HG02852 (cell line): ENCODE data around the gene CAPN1.
"Not testable (repeated sequence)": the region's sequence is repeated elsewhere in the genome, so short reads cannot be mapped to it uniquely, and the experiment has no call there.

Source experiments
- ATAC-seq: cut with Tn5 transposase; IDR thresholded peaks from one replicate; pipeline ENCODE4 v1.9.1; 2021; ENCODE audit warnings: mild to moderate bottlenecking, moderate library complexity; ENCODE audit not compliant: unreplicated experiment

Gene CAPN1

GRCh38 chr11:65159012-65159411, 22.7 kb upstream of the CAPN1 start:
- ATAC-seq, result no peak

GRCh38 chr11:65160643-65161042, 21.1 kb upstream of the CAPN1 start:
- no peak for ATAC-seq

DNA sequence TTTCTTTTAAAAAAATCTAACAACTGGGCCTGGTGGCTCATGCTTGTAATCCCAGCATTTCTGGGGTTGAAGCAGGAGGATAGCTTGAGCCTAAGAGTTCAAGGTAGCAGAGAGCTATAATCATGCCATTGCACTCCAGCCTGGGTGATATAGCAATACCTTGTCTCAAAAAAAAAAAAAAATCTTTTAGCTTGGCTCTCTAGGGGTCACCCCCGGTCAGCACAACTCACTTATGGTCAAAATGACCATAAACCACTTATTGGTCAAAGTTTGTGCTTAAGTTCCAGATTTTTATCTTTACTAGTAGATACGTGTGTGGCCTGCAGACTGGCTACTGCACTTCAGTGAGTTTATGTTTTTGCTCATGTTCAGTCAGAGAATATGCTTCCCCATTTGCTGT, 18.0 kb upstream of the CAPN1 start:
- no peak for ATAC-seq

DNA sequence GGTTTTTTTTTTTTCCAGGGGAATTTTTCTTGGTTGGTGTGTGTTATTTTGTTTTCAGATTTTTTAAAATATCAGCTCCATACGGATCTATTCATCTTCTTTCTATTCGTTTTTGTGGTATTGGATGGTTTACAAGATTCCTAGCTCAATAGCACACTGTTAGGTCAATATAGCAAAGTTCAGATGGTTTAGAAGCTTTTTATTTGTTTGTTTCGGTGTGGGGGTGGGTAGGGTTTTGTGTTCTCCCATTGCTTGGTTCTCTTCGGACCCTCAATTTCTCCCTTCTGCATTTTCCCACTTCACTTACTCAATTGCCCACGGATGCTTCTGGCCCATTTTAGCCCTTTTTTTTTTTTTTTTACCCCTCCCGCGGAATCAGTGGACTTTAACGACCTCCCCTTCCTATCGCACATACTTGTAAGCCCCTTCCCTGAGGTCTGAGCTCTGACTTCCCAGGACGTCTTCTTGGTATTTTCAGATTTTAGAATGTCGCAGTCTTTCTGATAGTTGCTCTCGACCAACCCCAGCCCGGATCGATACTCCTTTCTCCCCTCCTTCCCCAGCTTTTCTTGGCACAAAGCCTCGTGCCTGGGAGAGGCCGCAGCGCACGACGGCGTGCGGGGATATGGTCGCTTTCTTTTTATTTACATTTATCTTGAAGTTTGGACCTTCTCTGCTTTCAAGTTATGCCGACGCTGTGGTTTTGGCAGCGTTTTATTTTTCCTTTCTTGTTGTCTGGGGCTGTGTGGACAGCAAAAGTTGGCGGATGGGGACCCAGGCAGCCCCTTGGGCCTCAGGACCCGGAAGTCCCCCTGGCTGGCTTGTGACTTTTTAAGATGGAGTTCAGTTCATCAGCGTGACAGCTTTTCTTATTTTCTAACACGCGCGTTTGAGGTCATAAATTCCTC, 16.1 kb upstream of the CAPN1 start:
- ATAC-seq, result no peak

GRCh38 chr11:65166893-65167292, 14.8 kb upstream of the CAPN1 start:
- no peak for ATAC-seq

DNA sequence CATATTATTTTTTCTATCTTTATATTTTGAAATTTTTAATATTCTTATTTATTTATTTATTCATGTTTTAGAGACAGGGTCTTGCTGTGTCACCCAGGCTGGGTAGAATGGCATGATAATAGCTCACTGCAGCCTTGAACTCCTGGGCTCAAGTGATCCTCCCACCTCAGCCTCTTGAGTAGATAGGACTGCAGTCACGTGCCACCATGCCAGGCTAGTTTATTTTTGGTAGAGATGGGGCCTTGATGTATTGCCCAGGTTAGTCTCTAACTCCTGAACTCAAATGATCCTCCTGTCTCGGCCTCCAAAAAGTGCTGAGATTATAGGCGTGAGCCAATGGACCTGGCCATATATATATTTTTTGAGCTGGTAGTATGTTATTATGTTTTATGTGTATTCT, 14.1 kb upstream of the CAPN1 start:
- ATAC-seq, result no peak

DNA sequence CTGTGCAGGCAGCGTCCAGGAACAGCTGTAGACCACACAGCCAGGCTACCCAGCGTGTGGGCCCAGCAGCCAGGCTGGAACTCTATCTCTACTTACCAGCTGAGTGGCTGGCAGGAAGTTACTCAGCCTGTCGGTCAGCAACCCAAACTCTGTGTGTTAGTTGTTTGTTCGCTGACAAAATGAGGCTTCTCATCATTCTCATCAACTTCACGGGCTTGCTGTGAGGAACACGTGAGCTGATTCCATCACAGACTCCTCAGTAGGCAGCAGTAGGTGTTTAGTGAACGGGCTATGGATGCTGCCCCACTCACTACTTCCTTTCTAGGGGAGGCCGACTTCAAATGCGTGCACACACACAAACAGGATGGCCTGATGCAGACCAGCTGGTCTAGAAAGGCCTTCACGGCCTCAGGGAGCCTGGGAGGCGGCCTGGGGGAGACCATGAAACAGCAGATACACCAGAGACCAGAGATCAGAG, 12.5 kb upstream of the CAPN1 start:
- no peak for ATAC-seq

DNA sequence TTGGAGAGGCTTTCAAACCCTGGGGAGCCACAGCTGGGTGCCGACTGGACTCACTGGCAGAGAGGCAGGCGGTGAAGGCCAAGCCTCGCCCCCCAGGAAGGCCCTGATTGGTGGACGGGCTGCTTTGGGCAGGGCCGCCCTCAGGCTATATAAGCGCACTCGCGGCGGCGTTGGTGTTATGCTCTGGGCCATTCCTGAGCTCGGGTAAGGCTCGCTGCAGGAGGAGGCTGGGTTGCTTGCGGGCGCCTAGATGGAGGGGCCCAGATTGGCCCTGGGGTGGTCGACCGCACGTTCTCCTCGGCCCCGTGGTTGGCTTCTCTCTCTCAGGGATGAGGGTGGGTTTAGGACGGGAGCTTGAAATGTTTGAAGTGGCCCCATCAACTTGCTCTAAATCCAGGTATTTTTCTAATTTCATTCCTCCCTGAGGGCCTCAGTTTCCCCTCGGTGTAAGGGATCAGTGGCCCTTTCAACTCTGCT, 11.6 kb upstream of the CAPN1 start, which contains the start of gene SPDYC:
SPDYC (plus strand) TSS at position 176 of the 477 bp plus-strand sequence. CDS start 1,125 bp downstream, outside the sequence.
- ATAC-seq, result no peak

DNA sequence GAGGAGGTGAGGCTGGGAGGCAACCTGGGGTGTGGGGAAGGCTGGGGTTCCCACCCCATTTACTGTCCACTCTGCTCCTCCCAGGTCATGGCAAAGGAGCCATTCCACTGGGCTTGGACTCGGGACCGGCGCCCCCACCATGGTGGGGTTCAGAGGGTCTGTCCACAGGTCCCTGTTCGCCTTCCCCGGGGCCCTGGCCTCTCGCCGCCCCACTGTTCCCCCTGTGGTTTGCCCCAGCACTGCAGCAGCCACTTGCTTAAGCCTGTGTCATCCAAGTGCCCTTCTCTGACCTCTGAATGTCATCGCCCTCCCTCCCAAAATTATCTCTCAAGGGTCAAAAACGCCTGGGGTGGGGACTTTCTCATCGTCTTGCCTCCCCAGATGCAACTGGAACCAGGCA, 9.1 kb upstream of the CAPN1 start:
- no peak for ATAC-seq

GRCh38 chr11:65174571-65175010, 7.1 kb upstream of the CAPN1 start:
- ATAC-seq, result not testable (repeated sequence)

DNA sequence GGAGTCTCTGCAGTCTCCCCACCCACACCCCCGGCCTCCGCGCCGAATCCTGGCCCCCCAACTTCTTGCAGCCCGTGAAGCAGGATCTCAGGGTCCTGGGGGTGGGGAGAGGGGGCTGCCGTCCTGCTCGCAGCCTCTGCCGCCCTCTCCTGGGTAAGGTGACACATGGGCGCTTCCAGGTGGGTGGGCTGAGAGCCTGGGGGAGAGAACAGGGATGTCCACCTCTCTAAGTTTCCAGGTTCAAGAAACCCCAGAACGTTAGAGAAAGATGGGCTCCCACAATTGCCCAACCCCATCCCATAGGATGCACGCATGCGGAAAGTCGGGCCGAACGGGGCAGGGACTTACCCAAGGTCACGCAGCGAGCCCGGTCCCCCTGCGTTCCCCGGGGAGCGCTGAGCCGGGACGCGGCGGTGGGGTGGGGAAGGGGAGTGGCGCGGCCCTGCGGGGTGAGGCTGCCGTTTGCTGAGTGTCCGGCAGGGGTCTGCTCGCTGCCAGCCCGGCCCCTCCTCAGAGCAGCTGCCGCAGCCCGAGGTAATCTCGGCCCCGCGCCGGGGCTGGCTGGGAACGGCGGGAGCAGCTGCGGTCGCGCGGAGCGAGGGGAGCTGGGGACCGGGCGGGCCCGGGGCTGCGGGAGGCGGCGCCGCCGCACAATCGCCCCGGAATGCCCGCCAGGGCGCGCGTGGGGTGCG, 705 bp upstream of the CAPN1 start:
- ATAC-seq, result peak; percentile 66

DNA sequence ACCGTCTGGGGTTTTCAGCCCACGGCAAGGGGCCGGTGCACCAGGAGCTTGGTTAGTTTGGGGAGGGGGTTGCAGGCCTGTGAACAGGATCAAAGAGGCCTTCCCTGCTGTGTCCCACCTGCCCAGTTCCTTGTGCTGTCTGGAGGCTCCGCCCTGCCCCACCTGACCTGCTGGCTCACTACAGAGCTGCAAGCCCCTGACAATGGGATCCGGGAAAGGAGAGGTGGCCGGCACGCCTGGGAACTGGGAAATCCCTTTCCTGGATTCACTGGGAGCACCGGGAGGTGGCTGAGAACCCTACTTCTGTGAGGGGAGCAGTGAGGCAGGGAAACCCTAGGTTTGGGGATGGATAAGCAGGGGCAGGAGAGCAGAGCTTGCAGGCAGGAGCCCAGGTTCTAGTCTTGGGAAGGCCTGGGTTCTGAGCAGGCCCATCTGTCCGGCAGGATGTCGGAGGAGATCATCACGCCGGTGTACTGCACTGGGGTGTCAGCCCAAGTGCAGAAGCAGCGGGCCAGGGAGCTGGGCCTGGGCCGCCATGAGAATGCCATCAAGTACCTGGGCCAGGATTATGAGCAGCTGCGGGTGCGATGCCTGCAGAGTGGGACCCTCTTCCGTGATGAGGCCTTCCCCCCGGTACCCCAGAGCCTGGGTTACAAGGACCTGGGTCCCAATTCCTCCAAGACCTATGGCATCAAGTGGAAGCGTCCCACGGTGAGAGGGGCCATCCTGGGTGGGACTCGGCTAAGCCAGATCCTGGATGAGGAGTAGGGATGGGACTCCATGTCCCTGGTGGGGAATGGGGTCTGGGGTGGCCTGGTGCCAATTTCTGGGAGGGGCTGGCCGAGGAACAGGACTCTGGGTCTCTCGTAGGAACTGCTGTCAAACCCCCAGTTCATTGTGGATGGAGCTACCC, 786 bp downstream of the CAPN1 start:
- ATAC-seq, result no peak

DNA sequence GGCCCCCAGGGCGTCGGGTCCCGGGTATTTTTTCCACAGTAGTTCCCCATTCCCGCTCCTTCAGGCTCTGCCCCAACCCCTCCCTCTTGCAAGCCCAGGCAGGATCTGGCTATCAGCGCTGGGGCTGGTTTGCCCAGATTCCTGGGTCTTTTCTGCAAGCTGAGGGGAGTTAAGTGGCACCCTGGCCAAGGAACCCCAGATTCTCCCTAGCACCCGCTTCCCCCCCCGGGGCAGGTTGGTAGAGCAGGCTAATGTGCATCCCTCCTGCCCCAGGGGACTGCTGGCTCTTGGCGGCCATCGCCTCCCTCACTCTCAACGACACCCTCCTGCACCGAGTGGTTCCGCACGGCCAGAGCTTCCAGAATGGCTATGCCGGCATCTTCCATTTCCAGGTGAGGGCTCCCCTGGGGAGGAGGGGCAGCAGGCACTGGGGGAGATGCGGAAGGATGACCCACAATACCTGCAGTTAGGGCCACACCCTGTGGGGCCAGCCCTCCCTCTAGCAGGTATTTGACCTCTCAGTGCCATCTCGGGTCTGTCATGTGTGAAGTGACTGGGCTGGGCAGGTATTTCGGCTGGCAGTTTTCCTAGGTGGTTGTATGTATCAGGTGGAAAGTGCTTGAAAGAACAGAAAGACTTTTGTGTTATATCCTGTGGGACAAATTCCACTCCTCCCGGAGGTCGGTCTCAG, 1.6 kb downstream of the CAPN1 start:
- no peak for ATAC-seq

DNA sequence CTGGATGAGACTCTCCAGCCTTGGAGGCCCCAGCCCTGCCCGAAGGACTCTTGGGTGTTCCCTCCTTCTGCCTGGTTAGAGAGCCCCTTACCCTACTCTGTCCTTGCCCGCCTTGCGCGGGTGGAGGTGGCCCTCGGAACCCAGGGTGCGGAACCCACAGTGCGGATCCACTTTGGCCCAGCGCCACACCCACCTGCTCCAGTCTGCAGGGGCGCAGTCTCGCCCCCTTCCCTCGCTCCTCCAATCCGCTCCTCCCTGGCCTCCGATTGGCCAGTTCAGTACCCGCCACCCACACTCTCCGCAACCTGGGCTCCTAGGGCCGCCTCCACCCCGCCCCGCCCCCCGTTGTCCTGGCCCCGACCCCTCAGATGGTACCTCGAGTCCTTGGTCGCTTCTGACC, 2.4 kb downstream of the CAPN1 start:
- no peak for ATAC-seq

GRCh38 chr11:65185171-65185570, 3.4 kb downstream of the CAPN1 start:
- ATAC-seq, result no peak

DNA sequence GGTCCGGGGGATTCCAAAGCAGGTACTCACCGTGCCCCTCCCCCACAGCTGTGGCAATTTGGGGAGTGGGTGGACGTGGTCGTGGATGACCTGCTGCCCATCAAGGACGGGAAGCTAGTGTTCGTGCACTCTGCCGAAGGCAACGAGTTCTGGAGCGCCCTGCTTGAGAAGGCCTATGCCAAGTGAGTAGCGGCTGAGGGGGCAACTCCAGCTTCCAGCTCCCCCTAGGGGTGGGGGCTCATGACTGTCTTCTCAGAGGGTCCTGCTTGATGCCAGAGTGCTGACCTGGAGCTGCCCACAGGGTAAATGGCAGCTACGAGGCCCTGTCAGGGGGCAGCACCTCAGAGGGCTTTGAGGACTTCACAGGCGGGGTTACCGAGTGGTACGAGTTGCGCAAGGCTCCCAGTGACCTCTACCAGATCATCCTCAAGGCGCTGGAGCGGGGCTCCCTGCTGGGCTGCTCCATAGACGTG, 4.2 kb downstream of the CAPN1 start:
- ATAC-seq, result no peak

DNA sequence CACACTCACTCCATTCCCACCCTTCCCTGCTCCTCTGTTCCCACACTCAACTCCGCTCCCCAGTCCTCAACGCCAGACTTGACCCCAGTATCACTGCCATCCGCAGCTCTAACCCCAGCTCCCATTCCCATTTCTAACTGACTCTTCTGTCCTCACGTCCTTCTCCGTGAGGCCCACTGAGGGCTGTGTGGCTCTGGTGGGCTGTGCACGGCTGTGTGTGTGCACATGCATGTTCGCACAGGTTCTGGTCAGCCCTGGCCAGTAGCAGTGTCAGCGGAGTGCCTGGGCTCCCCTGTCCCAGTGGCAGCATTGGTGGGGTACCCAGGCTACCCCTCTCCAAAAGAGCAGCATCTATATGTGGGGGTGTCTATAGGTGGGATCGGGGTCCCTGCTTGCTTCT, 5.0 kb downstream of the CAPN1 start:
- no peak for ATAC-seq

DNA sequence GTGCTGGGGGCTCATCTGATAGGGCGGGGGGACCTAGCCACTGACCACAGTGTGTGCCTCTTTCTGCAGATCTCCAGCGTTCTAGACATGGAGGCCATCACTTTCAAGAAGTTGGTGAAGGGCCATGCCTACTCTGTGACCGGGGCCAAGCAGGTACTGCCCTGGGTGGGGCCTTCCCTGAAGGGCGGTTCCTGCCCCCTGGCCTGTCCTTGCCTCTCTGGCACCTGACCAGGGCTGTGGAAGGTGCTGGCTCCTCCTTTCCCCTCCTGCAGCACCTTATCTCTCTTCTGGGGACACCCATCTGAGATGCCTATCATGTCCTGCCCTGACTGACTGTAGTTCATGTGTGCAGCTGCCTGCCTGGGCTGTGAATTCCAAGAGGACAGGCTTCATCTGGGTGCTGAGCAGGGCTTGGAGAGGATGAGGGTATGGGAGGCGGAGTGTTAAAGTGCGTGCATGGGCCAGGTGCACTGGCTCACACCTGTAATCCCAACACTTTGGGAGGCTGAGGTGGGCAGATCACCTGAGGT, 5.5 kb downstream of the CAPN1 start:
- no peak for ATAC-seq

- no peak for ATAC-seq
Observed at GRCh38 chr11:65187971-65188461, 6.3 kb downstream of the CAPN1 start.

GRCh38 chr11:65188486-65188885, 6.8 kb downstream of the CAPN1 start:
- no peak for ATAC-seq
